Measurements from ENCODE around the gene KIAA0753. TPM values are rescaled to one million over a fixed set of nuclear protein-coding genes. Genes with fewer than 3 reads are reported as not detected.

Gene KIAA0753
- total and polyA plus RNA-seq, 2 of the 13 experiments (the other 11 are each of a cell fraction or from before 2014, with no cell fraction given) = 5.2 to 9.1 TPM

GRCh38 chr17:6557040-6557438 is 83.5 kb downstream of the KIAA0753 start:
- POLR2A ChIA-PET = no interaction called here
- no peaks in the 10 kb centered on the region for H3K9me3 ChIP-seq (ENCODE audit: low read length)
- DNase-seq (ENCODE audit: low spot score) = no peak
- ATAC-seq = no peak
- H3K4me3 ChIP-seq (replicated peaks in 1 of 3; ENCODE audit: insufficient read depth in 1 of 3, low read depth in 2 of 3, low read length in 3 of 3) = peak overlapping the region in 2 of 3 experiments; percentile 29 to 59; a peak in 2 of 6 replicates
- H3K79me2 ChIP-seq (ENCODE audit: insufficient read depth, low read length) = no peaks in the 10 kb centered on the region
- CTCF ChIA-PET (ENCODE audit: low intra/inter-chr PET ratio, low total read pairs) = no interaction called here
- no peak overlapping the region for H2AFZ ChIP-seq (ENCODE audit: low read length)
- H3K36me3 ChIP-seq (replicated peaks in 1 of 2; ENCODE audit: control insufficient read depth in 1 of 2, insufficient read depth in 2 of 2, low read length in 2 of 2) = no peaks in the 10 kb centered on the region
- H3K4me1 ChIP-seq (ENCODE audit: insufficient read depth, low read length) = peaks cover 16% of the 10 kb centered on the region; the same call in 1 of the 2 replicates
- FAIRE-seq = no peak
- peak overlapping the region; percentile 65 for H3K4me2 ChIP-seq (ENCODE audit: low read depth, low read length)
- no TSS peak for BruUV-seq (replicated peaks)
- in situ Hi-C loops (cut with HindIII; ENCODE audit: extremely low pct_ligation_motif_present, low pct_unique_long_range_greater_than_20kb) (no loop called here), intact Hi-C loops (cut with micrococcal nuclease; ENCODE audit: unreplicated experiment) (loop anchor here (10.0 kb wide), 1 partner anchor 82 kb away; no protein-coding TSS in a partner anchor)
- no peaks in the 10 kb centered on the region for H4K20me1 ChIP-seq (ENCODE audit: insufficient read depth, low read length)
- peaks cover 2 to 43% of the 10 kb centered on the region in 2 experiments for H3K27me3 ChIP-seq (ENCODE audit: control insufficient read depth in 1 of 2, insufficient read depth in 2 of 2, low read length in 2 of 2)
- no peak for TF ChIP-seq PCBP1 (IDR thresholded peaks at IDR 0.05; ENCODE audit: borderline replicate concordance, low read depth, low read length)
- TF ChIP-seq MIER3 (CRISPR knock-in tag; IDR thresholded peaks at IDR 0.05; ENCODE audit: borderline replicate concordance) = no peak
- TF ChIP-seq RXRA (CRISPR knock-in tag; IDR thresholded peaks at IDR 0.05) = no peak
- TF ChIP-seq ELF4 (CRISPR knock-in tag; IDR thresholded peaks at IDR 0.05; ENCODE audit: borderline replicate concordance) = no peak
- TF ChIP-seq LCORL (IDR thresholded peaks at IDR 0.05) = no peak
- TF ChIP-seq LCORL (CRISPR knock-in tag; IDR thresholded peaks at IDR 0.05) = no peak
- no peak for TF ChIP-seq PRPF4 (IDR thresholded peaks at IDR 0.05; ENCODE audit: low read depth, low read length, poor library complexity, severe bottlenecking)
- TF ChIP-seq, protein P1, sequence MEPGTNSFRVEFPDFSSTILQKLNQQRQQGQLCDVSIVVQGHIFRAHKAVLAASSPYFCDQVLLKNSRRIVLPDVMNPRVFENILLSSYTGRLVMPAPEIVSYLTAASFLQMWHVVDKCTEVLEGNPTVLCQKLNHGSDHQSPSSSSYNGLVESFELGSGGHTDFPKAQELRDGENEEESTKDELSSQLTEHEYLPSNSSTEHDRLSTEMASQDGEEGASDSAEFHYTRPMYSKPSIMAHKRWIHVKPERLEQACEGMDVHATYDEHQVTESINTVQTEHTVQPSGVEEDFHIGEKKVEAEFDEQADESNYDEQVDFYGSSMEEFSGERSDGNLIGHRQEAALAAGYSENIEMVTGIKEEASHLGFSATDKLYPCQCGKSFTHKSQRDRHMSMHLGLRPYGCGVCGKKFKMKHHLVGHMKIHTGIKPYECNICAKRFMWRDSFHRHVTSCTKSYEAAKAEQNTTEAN (CRISPR knock-in tag; conservative IDR thresholded peaks at IDR 0.05) = no peak
- TF ChIP-seq CREB1 (IDR thresholded peaks at IDR 0.05) = no peak
- no peak for TF ChIP-seq CREB1 (CRISPR knock-in tag; IDR thresholded peaks at IDR 0.05)
- no peak for TF ChIP-seq FLYWCH1 (CRISPR knock-in tag; IDR thresholded peaks at IDR 0.05)
- TF ChIP-seq EP300 (IDR thresholded peaks at IDR 0.05; ENCODE audit: low read depth in 2 of 2, low read length in 2 of 2) = no peak
- no peak for TF ChIP-seq EP300 (CRISPR knock-in tag; IDR thresholded peaks at IDR 0.05; ENCODE audit: borderline replicate concordance)
- TF ChIP-seq NR2F1 (CRISPR knock-in tag; IDR thresholded peaks at IDR 0.05) = no peak
- TF ChIP-seq HES4 (CRISPR knock-in tag; IDR thresholded peaks at IDR 0.05; ENCODE audit: borderline replicate concordance) = no peak
- TF ChIP-seq ZBTB44 (CRISPR knock-in tag; IDR thresholded peaks at IDR 0.05) = no peak
- TF ChIP-seq ZNF276 (CRISPR knock-in tag; IDR thresholded peaks at IDR 0.05; ENCODE audit: low read depth) = no peak
- TF ChIP-seq TEAD3 (CRISPR knock-in tag; optimal IDR thresholded peaks at IDR 0.05; ENCODE audit: borderline replicate concordance) = no peak
- no peak for TF ChIP-seq TFDP2 (CRISPR knock-in tag; IDR thresholded peaks at IDR 0.05)
- TF ChIP-seq KLF11 (CRISPR knock-in tag; IDR thresholded peaks at IDR 0.05) = no peak
- 51% methylated on average over 8 of the region's 9 CpGs for WGBS (ENCODE audit: low lambda C conversion rate)
- no peak overlapping the region for H3K9ac ChIP-seq (ENCODE audit: insufficient read depth, low read depth, low read length)
- H3K27ac ChIP-seq (ENCODE audit: extremely low read length, insufficient read depth, low read length) = no peak overlapping the region
